A549 (cell line): ENCODE data around the gene FNBP1L.

Source experiments
- CHD4 ChIP-seq: fragments of 200-600 bp; sonication (generic); IDR thresholded peaks from 2 replicates; pipeline ENCODE4 v1.6.1; 2016; ENCODE audit warnings: antibody characterized with exemption, mild to moderate bottlenecking, borderline replicate concordance
- EP300 ChIP-seq, 2 experiments: fragments of >200 bp; sonication (Bioruptor Twin); formaldehyde crosslinking; IDR thresholded peaks; 2 replicates in 1 of 2; 3 replicates in 1 of 2; pipeline ENCODE4 v1.6.1; 2016 to 2017
- GATA3 ChIP-seq: IDR thresholded peaks from 2 replicates; pipeline ENCODE4 v1.6.1; 2012; ENCODE audit warnings: borderline replicate concordance
- MAFK ChIP-seq: fragments of 450-650 bp; IDR thresholded peaks from 2 replicates; pipeline ENCODE4 v1.6.1; 2014; ENCODE audit not compliant: partially characterized antibody
- MAZ ChIP-seq: fragments of 150-350 bp; IDR thresholded peaks from 2 replicates; pipeline ENCODE4 v1.6.1; 2014; ENCODE audit warnings: antibody characterized with exemption, low read depth, low read length, borderline replicate concordance
- MYC ChIP-seq: IDR thresholded peaks from 2 replicates; pipeline ENCODE4 v1.6.1; 2012; ENCODE audit warnings: mild to moderate bottlenecking, inconsistent platforms, low read length, improper control_type of control experiment, borderline replicate concordance
- NPAS2 ChIP-seq: fragments of 250-450 bp; sonication (Bioruptor Pico); IDR thresholded peaks from 2 replicates; pipeline ENCODE4 v1.8.0; 2022; ENCODE audit warnings: mild to moderate bottlenecking, moderate library complexity, borderline replicate concordance
- POLR2A ChIP-seq: IDR thresholded peaks from 2 replicates; pipeline ENCODE4 v1.6.1; 2012; ENCODE audit warnings: mild to moderate bottlenecking, low read length
- TF ChIP-seq, protein P1 (sequence below): fragments of >200 bp; sonication (Bioruptor Twin); formaldehyde crosslinking; IDR thresholded peaks from 3 replicates; pipeline ENCODE4 v1.5.1; 2016
- TF ChIP-seq, protein P2 (sequence below): fragments of 250-450 bp; sonication (Bioruptor Pico); IDR thresholded peaks from 2 replicates; pipeline ENCODE4 v1.5.0; 2021; ENCODE audit warnings: mild to moderate bottlenecking, moderate library complexity, borderline replicate concordance
- TF ChIP-seq, protein P3 (sequence below): fragments of 450-650 bp; IDR thresholded peaks from 2 replicates; pipeline ENCODE4 v1.6.1; 2014; ENCODE audit warnings: antibody characterized with exemption
- TF ChIP-seq, protein P4 (sequence below): fragments of 200-600 bp; sonication (generic); IDR thresholded peaks from 2 replicates; pipeline ENCODE4 v1.6.1; 2016; ENCODE audit warnings: antibody characterized with exemption, mild to moderate bottlenecking, moderate library complexity

DNA sequence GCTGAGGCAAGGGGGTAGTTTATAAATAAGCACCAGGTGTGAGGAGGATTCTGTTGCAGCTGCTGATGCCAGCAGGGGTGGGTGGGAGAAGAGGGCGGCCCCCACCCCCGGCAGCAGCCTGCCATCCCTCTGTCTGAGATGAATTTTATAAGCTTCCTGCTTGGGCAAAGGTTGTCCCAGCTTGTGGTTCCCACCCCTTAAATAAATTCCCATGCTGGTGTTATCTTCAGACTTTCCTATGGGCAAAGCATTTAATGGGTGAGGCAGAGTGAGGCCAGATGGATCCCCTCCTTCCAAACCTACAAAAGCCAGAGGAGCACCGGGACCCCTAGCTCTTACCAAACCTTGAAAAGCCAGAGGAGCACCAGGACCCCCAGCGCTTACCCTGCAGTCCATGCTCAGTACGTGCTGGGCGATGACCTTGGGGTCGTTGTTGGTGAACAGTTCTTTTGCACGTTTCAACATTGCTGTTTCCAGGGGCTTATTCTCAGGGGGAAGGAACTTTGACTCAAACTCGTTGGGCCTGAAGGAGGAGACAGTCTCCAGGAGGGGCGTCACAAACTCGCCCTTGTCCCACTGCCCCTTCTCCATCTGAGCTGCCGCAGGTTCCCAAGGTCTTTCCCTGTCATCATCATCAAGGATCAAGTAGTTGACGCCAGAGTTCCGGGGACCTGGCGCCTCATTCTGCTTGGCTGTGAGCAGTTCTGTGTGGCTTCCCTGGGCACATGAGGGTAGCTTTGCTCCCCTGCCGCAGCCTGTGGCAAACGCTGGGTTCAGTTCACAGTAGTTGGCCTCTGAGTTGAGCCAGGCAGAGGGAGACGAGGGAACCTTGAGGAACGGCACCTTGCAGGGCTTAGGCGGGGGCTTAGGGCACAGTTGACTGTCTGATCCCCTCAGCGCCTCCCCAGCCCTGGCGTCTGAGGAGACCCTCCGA lies 134.3 kb downstream of the FNBP1L start:
- TF ChIP-seq GATA3 (no peak), CHD4 (no peak), EP300 (IDR thresholded peaks at IDR 0.05) (no peak), POLR2A (no peak), MAZ (no peak), MYC (no peak), NPAS2 (CRISPR knock-in tag) (no peak), MAFK (no peak)
- TF ChIP-seq, protein P1, sequence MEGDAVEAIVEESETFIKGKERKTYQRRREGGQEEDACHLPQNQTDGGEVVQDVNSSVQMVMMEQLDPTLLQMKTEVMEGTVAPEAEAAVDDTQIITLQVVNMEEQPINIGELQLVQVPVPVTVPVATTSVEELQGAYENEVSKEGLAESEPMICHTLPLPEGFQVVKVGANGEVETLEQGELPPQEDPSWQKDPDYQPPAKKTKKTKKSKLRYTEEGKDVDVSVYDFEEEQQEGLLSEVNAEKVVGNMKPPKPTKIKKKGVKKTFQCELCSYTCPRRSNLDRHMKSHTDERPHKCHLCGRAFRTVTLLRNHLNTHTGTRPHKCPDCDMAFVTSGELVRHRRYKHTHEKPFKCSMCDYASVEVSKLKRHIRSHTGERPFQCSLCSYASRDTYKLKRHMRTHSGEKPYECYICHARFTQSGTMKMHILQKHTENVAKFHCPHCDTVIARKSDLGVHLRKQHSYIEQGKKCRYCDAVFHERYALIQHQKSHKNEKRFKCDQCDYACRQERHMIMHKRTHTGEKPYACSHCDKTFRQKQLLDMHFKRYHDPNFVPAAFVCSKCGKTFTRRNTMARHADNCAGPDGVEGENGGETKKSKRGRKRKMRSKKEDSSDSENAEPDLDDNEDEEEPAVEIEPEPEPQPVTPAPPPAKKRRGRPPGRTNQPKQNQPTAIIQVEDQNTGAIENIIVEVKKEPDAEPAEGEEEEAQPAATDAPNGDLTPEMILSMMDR = no peak
- TF ChIP-seq, protein P2, sequence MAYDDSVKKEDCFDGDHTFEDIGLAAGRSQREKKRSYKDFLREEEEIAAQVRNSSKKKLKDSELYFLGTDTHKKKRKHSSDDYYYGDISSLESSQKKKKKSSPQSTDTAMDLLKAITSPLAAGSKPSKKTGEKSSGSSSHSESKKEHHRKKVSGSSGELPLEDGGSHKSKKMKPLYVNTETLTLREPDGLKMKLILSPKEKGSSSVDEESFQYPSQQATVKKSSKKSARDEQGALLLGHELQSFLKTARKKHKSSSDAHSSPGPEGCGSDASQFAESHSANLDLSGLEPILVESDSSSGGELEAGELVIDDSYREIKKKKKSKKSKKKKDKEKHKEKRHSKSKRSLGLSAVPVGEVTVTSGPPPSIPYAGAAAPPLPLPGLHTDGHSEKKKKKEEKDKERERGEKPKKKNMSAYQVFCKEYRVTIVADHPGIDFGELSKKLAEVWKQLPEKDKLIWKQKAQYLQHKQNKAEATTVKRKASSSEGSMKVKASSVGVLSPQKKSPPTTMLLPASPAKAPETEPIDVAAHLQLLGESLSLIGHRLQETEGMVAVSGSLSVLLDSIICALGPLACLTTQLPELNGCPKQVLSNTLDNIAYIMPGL (CRISPR knock-in tag) = no peak
- TF ChIP-seq, protein P3, sequence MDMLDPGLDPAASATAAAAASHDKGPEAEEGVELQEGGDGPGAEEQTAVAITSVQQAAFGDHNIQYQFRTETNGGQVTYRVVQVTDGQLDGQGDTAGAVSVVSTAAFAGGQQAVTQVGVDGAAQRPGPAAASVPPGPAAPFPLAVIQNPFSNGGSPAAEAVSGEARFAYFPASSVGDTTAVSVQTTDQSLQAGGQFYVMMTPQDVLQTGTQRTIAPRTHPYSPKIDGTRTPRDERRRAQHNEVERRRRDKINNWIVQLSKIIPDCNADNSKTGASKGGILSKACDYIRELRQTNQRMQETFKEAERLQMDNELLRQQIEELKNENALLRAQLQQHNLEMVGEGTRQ = no peak
- TF ChIP-seq, protein P4, sequence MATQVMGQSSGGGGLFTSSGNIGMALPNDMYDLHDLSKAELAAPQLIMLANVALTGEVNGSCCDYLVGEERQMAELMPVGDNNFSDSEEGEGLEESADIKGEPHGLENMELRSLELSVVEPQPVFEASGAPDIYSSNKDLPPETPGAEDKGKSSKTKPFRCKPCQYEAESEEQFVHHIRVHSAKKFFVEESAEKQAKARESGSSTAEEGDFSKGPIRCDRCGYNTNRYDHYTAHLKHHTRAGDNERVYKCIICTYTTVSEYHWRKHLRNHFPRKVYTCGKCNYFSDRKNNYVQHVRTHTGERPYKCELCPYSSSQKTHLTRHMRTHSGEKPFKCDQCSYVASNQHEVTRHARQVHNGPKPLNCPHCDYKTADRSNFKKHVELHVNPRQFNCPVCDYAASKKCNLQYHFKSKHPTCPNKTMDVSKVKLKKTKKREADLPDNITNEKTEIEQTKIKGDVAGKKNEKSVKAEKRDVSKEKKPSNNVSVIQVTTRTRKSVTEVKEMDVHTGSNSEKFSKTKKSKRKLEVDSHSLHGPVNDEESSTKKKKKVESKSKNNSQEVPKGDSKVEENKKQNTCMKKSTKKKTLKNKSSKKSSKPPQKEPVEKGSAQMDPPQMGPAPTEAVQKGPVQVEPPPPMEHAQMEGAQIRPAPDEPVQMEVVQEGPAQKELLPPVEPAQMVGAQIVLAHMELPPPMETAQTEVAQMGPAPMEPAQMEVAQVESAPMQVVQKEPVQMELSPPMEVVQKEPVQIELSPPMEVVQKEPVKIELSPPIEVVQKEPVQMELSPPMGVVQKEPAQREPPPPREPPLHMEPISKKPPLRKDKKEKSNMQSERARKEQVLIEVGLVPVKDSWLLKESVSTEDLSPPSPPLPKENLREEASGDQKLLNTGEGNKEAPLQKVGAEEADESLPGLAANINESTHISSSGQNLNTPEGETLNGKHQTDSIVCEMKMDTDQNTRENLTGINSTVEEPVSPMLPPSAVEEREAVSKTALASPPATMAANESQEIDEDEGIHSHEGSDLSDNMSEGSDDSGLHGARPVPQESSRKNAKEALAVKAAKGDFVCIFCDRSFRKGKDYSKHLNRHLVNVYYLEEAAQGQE = no peak
